CD4-positive, alpha-beta T cell treated with Interleukin-15 for 1 hour (primary cell): Measurements from ENCODE around the gene IL6R.

Source experiments
- DNase-seq: peaks from one replicate; pipeline ENCODE4 v3.0.0-alpha.2; 2020

Gene IL6R

DNA sequence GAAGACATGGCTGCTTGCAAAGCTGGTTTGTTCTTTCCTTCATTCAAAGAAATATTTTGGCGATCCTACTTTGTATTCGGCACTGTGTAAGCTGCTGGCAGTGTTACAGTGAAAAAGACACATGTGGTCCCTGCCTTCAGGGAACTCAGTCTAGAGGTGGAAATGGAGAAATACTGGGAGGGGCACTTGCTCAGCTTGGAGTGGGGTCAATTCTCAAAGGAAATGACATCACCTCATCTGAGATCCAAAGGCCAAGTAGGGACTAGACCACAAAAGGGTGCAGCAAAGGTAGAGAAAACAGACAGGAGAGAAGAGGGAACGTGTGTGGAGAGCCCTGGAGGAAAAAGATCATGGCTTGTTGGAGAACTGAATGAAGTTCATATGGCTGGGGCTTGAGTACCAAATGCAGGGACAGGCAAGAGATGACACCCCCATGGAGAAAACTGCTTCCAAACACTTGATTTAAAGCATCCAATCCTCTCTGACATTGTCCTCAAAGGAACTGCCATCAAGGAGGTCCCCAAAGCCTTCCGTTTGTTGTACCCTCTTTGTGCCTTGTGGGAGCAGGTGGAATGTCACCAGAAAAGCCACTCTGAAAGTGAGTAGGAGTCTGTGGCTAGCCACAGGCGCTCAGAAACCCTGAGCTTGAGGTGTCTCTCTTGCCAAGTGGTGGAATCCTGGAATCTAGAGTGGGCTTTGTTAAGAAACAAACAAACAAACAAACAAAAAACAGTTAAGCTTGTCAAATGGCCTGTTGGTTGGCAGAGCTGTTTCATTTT is 48.6 kb downstream of the IL6R start:
- DNase-seq: no peak

DNA sequence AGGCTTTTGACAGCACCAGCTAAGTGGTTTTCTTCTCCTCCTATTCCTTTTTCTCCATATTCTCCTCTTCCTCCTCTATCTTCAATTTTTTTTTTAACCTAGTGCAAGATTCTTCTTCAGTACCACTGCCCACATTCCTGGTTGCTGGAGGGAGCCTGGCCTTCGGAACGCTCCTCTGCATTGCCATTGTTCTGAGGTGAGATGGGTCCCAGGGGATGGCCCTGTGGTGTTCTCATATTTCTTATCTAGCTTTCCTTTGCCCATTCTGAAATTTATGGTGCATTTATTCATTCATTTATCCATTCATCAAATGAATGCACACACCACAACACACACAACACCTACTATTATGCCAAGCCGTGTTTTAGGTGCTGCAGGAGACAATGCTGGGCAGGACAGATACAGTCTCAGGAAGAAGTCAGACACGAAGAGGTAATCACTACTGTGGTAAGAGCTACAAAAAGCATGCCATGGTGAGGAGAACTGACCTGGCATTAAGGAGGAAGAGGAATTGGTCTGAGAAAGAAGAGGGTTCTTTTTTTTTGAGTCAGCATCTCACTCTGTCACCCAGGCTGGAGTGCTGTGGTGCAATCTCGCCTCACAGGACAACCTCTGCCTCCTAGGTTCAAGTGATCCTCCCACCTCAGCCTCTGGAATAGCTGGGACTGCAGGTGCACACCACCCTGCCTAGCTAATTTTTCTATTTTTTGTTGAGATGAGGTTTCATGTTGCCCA is 49.4 kb downstream of the IL6R start:
- DNase-seq: no peak

DNA sequence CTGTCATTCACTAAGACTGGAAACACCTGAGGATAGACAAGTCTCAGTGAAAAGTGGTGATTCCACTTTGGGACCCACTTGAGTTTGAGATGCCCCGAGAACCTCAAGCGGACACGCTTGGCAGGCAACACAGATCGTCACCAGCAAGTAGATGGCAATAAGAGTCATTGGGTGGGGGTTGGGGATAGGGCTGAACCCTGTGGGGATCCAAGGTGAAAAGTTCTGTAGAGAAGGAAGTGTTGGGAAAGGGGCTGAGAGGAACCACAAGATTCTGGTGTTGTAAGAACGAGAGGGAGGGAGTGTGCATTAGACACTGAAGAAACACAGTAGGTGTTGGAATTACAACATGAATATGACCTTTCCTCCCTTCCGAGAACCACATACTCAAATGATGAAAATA is 51.5 kb downstream of the IL6R start:
- DNase-seq: peak; percentile 39

- no peak for DNase-seq
Observed at GRCh38 chr1:154459080-154459479, 53.9 kb downstream of the IL6R start.

- no peak for DNase-seq
Observed at GRCh38 chr1:154460695-154461260, 55.6 kb downstream of the IL6R start.

DNA sequence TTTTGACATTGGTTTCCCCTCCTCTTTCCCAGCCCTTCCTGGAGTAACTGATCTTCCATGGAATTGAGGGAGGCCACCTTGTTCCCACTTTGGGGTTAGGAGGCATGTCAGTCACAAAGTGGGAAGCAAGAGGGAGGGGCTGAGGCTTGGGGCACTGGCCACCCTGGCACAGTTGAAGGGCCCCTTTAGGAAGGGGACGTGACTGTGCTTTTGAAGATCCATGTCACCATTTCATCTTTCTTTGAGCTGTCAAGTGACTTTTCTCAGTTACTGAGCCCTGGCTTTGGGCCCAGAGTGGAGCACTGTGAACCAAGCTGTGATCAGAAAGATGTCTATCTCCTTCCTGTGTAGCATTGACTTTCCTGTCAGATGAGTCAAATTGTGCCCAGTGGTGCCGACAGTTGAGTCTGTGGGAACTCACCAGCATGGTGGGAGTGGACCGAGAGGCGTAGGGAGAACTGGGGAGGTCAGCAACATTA is 58.4 kb downstream of the IL6R start:
- DNase-seq: peak; percentile 46

DNA sequence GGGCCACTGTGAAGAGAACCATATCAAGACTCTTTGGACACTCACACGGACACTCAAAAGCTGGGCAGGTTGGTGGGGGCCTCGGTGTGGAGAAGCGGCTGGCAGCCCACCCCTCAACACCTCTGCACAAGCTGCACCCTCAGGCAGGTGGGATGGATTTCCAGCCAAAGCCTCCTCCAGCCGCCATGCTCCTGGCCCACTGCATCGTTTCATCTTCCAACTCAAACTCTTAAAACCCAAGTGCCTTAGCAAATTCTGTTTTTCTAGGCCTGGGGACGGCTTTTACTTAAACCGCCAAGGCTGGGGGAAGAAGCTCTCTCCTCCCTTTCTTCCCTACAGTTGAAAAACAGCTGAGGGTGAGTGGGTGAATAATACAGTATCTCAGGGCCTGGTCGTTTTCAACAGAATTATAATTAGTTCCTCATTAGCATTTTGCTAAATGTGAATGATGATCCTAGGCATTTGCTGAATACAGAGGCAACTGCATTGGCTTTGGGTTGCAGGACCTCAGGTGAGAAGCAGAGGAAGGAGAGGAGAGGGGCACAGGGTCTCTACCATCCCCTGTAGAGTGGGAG is 60.6 kb downstream of the IL6R start:
- no peak for DNase-seq

DNA sequence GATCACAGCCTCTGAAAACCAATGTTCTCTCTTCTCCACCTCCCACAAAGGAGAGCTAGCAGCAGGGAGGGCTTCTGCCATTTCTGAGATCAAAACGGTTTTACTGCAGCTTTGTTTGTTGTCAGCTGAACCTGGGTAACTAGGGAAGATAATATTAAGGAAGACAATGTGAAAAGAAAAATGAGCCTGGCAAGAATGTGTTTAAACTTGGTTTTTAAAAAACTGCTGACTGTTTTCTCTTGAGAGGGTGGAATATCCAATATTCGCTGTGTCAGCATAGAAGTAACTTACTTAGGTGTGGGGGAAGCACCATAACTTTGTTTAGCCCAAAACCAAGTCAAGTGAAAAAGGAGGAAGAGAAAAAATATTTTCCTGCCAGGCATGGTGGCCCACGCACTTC is 61.1 kb downstream of the IL6R start:
- no peak for DNase-seq

GRCh38 chr1:154466921-154467417 is 61.8 kb downstream of the IL6R start:
- DNase-seq: no peak

GRCh38 chr1:154467434-154468102 is 62.4 kb downstream of the IL6R start:
- no peak for DNase-seq

- no peak for DNase-seq
Observed at GRCh38 chr1:154468535-154469250, 63.5 kb downstream of the IL6R start.

- no peak for DNase-seq
Observed at GRCh38 chr1:154469844-154470560, 64.9 kb downstream of the IL6R start.

GRCh38 chr1:154471304-154471703 is 66.2 kb downstream of the IL6R start:
- DNase-seq: no peak

DNA sequence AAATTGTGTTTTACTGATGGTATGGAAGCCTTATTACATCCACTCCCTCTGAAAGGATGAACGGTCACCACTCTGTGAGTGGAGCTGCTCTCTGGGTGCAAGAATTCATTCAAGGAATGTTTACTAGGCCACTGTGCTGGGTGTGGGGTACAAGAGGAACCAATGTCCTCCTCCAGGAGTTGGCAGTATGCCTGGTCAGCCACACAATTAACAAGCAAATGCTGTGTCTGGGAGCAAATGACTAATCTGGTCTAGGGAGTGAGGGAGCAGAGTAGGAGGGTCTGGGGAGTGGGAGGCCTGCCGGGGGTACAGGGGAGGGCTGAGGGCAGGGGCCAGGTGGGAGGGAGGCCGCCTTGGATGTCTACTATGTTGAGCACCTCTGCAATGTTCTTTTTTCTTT is 69.7 kb downstream of the IL6R start:
- DNase-seq: no peak

GRCh38 chr1:154476791-154477190 is 71.6 kb downstream of the IL6R start:
- no peak for DNase-seq

- DNase-seq: no peak
Observed at GRCh38 chr1:154478013-154478412, 72.9 kb downstream of the IL6R start.

DNA sequence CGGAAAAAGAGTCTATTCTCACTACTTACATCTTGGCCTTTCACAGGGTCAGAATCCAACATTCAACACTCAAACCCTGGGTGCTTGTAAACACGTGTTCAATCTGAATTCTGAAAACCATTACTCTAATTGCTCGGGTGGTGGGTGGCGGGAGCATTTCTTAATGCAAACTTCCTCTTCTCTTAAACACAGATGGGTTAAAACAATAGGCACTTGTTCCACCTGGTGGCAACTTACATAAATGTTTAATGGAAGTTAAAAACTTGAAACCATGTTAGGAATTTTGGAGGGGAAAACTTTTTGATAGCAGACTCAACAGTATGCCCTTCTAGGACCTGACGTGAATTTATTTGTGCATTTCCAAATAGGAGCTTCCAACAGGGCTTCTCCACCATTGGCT is 73.5 kb downstream of the IL6R start:
- DNase-seq: no peak

- DNase-seq: peak; percentile 59
Observed at GRCh38 chr1:154479764-154480421, 74.8 kb downstream of the IL6R start.

DNA sequence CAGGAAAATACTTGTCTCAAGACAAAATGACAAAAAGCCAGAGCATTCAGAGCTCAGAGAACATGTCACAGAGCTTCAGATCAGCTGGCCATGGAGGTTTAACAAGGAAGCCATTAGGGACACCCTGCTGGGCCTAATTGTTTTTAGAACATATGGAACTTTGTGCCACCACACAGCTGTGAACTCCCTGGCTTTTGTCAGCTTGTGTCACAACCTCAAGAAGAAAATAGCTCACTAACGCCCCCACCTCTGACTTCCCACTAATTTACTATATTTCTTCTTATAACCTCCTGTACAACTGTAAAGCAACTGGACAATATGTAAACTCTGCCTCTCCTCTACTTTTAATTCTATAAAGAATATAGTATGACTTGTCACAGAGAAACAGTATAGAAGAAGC is 75.9 kb downstream of the IL6R start:
- DNase-seq: no peak

- DNase-seq: no peak
Observed at GRCh38 chr1:154483941-154484803, 79.0 kb downstream of the IL6R start.
